NCI-H1105 treated with DMSO at 0.1 percent for 48 hours (cell line): ENCODE data around the gene SPO11.

Source experiments
- DNase-seq: peaks from one replicate; lab custom pipeline; 2025; lab: John Stamatoyannopoulos, UW

Gene SPO11

DNA sequence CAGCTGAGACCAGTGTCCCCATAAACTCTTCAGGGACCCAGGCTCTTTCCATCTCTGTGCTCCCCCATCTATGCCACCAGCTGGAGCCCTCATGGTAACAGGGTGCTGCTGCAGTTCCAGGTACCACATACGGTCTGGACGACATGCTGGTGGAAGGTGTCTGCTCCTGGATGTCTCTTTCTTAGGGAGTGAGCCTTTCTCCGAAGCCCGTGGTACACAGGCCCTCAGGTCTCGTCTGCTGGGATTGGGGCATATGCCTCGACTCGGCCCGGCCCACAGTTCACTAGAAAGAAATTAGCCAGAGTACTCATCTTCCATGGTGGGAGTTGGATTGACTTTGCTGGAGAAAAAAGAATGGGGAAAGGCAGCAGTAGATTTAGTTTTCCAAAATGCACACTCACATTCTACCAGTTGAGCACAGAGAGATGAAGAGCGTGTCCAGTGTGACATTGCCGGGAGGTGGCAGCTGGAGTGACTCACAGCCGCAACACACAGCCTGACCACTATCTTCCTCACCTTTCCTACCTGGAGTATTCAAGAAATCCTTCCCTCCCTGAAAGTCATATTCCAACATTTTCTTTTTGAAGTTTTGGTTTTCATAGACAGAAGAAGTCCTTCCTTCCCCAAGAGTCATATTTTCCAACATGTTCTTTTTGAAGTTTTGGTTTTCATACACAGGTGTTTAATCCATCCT is 18.6 kb upstream of the SPO11 start:
- no peak for DNase-seq

DNA sequence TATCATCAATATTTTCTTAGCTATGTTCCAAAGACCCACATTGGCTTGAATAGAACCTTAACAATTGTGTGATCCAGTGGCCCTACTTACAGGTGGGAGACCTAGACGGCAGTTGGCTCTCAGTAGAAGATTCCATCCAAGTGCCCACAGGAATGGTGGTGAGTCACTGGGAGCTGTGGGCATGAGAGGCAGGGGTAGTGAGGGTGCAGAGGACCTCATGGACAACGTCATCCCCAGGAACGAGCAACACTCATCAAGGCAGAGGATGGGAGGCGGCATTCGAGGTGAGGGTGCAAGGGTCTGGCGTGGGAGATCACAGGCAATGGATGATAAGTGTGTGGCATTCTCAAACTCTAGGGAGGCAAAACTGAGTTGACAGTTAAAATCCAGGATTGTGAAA is 17.5 kb upstream of the SPO11 start:
- DNase-seq = no peak

DNA sequence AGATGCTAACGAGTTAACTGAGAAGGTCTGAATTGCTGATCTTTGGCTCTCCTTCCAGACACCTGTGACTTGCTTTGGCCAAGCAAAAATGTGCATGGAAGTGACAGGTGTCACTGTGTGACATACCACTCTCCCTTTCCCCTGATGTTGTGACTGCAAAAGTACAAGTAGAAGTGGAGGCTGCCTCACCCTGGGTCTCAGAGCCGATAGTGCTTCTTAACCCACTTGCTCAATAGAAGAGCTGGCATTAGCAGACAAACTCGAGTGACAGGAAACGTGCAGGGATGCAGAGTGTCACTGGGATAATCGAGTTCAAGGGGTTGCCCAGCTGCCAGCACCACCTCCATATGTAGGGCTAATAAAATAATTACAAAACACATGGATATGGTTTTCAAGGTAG is 16.4 kb upstream of the SPO11 start:
- no peak for DNase-seq

DNA sequence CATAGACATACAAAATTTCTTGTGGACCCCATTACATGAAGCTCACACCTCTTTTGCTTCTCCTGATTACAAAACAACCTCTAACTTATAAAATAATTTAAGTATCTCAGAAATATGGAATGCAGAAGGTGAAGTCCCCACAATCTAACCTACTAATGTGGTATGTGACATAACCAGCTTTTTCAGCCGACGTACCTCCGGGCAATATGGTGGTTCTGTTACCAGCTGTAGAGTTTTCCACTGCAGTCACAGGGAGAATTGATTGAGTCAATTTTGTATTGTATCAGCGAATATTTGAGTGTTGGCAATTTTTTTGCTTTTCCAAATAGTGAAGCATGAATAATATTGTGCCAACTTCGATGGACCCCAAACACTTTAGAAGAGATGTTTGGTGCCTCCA is 15.7 kb upstream of the SPO11 start:
- DNase-seq = no peak

DNA sequence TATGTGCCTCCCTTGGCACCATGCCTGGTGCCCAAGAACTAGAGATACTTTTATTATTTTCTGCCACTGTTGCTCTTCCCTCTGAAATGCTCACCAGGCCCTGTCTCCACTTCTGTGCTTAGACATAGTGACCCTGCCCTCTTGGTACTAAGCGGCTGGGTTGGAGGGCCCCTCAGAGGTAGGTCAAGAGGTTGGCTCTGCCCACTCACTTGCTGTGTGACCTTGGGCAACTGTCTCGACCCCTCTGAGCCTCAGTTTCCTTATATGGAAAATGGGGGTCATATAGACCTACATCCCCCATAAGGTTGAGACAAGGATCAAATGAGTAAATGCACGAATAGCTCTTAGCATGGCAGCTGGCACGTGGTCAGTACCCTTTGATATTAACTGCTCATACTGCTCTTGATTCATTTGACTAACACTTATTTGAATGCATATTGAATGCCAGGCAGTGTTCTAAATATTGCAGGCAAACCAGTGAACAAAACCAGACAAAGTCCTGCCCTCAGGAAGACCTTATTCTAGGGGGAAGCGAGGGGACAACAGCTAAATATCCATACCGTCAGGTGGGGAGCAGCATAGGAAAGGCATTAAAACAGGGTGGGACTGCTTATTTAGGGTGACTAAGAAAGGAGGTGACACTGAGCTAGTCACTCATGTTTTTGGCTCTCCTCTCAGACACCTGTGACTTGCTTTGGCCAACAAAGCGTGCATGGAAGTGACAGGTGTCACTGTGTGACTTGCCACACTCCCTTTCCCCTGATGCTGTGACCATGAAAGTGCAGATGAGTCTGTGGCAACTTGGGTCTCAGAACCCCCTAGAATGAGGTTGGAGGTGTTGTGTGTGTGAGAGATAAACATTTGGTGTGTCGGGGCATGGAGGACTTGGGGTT is 14.3 kb upstream of the SPO11 start:
- DNase-seq = no peak

DNA sequence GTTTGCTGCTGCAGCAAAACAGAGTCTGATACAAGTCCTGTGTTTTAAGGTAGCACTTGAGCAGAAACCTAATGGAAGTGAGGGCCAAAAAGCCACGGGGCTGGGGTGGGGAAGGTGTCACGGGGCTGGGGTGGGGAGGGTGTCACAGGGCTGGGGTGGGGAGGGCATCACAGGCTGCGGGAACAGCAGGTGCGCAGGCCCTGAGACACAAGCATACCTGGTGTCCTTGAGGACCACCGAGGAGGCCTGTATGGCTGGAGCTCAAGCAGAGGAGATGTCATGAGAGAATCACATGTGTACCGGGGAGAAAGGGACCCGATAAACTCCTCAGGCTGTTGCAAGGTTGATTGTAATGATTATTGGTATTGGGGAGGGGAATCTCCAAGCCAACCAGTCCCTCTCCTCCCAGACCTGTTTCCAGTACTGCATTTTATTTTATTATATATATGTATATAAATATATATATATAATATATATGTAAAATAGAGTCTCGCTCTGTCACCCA is 13.6 kb upstream of the SPO11 start:
- DNase-seq = no peak

DNA sequence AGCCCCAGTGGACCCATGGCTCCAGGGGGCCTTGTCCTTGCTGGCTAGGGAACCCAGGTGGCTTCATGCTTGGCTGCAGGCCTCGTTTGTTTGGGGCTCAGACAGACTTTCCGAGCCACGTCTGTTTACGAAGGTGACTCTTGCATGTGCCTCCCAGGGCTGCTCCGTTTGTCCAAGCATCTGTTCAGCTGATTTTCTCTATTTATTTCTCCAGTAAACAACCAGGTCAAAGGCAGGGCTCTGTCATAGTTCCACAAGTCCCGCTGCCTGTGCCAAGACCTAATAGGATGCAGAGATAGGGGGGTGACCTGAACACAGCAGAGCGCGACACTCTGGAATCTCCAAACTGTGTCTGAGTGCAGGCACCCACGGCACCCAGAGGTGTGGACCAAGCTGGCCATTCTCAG is 12.8 kb upstream of the SPO11 start:
- no peak for DNase-seq

DNA sequence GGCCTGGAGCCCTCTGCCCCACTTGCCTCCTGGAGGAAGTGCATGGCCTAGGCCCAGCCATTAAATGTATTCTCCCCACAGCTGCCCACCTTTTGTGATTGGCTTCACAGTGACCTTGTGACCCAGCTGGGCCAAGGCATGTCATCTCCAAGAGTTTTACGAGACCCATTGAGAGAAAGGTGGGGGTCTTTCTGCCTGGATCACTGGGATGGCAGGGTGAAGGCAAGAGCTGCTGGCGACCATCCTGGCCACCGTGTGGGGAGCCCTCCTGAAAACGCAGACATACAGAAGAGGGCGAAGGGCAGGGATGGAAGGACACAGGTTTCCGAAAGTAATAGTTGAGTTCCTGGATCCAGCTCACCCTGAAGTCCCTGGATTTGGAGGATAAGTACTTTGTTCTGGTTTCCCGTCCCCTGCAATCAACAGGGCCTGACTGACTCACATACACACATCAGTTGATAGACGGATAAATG is 12.3 kb upstream of the SPO11 start:
- DNase-seq = no peak

DNA sequence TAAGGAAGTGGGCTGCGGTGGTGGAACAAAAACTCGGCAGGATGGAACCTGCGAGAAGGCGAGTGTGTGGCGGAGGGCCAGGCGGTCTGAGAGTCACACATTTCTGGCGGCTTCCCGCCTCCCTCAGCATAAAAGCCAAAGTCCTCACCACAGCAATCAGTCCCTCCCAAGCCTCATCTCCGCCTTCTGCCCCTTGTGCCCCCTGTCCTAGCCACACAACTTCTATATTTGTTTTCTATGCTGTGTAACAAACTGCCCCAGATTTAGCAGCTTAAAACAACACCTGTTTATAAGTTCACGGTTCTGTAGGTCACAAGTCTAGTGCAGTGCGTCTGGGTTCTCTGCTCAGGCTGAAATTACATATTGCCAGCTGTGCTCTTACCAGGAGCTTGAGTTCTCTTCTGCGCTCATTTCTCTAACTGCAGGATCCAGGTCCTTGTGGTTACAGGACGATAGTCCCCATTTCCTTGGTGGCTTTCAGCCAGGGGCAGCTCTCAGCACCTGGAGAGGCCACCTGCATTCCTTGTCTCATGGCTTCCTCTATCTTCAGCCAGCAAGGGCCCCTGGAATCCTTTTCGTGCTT is 11.7 kb upstream of the SPO11 start:
- DNase-seq = no peak

DNA sequence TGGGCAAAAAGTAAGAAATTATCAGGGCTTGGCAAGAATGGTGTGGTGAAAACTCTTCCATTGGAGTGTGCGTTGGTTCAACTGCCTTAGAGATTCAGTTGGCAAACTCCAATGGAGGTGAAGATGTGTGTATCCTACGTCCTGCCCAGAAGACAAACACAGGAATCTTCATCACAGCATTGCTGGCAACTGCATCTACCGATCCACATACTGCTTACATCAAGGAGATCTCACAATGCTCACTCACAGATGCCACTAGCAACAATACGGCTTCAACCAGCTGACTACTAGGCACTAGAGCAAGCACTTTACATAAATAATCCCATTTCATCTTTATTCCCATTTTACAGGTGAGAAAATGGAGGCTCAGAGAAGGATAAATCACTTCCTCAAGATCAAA is 10.0 kb upstream of the SPO11 start:
- DNase-seq = no peak

DNA sequence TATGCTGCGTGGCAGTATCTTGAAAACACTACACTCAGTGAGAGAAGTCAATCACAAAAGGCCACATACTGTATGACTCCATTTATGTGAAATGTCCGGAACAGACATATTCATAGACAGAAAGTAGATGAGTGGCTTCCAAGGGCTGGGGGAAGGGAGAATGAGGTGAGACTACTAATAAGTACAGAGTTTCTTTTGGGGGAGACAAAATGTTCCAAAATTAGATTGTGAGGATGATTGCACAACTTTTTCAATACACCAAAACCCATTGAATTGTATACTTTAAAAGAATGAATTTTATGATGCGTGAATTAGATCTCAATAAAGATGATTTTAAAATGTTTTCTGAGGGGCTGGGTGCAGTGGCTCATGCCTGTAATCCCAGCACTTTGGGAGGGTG is 9.2 kb upstream of the SPO11 start:
- DNase-seq = no peak

DNA sequence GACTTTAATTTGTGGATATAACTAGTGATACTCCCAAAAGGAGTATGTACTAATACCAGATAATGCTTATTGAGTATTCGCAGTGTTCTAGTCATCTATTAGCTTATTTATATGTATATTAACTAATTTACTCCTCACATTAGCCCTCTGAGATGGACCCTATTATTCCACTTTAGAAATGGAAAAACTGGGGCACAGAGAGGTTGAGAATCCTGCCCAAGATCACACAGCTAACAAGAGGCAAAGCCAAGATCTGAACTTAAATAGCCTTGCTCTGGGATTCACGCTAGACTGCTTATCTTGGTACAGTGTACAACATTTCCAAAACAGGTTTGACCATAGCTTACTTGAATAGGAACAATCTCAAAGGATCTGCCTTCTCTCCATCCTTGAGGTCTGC is 8.5 kb upstream of the SPO11 start:
- DNase-seq = no peak

DNA sequence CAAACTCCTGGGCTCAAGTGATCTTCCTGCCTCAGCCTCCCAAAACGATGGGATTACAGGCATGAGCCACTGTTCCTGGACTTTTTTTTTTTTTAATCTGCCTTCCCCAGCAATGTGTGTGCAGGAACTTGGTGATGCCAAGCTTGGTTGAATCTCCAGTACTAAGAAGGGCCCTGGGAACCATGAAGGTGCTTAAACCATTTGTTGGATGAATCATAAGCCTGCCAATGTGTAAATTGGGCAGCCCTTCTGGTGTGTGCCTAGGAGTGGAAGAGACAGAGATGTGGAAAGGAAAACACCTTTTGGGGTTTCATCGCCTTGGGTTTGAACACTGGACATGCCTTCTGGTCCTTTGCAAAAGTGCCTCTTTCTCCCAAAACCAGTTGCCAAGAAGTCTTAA is 7.1 kb upstream of the SPO11 start:
- no peak for DNase-seq

DNA sequence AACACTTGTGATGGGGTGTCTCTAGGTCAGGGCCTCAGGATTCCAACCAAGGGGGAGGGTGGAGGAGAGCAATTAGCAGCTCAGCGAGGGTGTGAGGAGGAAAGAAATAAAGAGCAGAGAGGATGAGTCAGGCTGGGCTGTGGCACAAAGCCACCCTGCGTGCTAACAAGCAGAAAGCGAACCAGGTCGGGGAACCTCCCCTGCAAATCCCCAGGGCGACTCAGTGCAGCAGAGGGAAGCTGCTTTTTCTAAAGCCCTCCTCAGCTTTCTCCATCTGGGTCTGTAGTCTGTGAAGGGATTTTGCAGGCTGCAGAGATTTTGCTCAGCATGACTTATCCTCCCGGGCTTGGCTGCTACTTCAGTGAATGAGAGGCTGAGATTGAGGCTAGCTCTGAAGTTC is 6.6 kb upstream of the SPO11 start:
- no peak for DNase-seq

DNA sequence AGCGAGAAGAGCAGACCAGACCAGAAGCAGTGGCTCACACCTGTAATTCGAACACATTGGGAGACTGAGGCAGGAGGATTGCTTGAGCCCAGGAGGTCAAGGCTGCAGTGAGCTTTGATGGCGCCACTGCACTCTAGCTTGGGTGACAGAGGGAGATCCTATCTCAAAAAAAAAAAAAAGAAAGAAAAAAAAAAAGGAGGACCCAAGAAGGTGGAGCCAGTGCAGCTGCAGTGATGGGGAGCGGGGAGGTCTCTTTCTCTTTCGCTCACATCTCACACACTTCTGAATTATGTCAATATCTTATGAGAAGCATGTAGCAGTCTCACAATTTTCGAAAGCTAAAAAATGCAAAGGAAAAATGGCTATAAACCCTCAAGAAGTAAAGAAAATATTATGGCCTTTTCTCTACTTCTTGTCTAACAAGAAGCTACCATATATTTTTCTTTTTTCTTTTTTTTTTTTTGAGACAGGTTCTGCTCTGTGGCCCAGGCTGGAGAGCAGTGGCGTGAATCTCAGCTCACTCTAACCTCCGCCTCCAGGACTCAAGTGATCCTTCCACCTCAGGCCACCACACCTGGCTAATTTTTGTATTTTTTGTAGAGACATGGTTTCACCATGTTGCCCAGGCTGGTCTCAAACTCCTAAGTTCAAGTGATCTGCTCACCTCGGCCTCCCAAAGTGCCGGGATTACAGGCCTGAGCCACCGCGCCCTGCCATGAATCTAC is 3.8 kb upstream of the SPO11 start:
- no peak for DNase-seq

DNA sequence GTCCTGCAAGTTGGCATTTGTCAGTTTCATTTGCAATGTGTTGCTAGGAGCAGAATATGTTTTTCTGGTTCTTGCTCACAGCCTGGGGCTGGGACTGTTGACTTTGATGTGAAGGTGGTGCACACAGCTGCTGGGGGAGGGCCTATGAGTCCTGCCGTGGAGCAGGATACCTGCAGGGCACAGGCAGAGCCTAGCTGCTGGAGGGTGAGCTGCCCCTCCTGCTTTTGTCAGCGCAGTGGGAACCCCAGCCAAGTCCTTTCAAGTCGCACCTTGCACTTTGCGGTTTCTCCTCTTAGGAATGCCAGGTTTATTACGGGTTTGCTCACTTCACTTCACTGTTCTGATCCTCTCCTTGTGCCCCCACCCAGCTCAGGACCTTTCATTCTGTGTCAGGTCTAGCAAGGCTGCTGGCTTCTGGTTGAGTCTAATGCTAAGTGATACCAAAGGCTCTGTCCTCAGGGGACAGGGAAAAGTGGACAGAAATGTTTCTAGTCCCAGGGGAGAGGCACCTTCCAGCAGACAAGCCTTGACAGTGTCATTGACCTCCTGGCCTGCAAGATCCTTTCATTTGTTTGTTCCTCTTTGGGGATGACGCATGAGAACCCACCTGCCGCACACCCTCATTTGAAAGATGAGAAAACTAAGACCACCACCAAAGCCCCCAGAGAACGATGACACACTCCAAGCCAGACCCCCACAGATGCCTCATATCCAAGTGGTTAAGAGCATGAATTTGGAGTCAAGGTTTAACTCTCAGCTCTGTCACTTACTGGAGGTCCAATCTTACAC is 2.7 kb upstream of the SPO11 start:
- peak; percentile 29 for DNase-seq

DNA sequence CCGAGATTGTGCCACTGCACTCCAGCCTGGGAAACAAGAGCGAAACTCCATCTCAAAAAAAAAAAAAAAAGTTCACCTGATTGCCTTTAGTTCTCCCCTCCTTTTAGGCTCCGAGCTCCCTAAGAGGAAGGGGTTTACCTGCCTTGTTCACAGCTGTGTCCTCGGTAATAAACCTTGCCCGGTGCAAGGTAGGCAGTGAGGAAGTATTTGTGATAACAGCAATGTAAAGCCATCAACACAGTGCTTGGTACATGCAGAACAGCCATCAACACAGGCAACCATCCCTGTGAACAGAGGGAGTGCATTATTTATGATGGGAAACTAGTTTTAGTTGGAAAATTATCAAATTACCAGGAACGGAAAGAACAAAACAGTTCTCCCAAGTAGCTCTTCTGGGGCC is 1.8 kb upstream of the SPO11 start:
- DNase-seq = no peak

DNA sequence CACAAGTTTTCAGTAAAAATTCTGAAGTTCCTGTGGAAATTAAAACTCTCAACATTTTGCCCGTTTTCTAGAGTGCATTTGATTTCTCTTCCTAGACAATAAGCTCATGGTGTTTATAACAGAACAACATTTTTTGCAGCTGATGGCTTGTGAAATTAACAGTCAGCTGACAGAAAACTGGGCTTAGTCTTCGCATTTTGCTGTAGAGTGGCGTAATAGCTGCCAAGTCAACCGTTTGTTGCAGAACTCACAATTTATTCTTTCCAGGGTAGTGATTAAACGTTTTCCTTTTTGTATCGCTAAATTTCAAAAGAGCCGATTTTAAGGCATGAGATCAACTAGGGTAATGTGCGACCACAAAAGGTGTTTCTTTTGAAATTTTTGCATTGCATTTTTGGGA is 1.4 kb downstream of the SPO11 start:
- no peak for DNase-seq

DNA sequence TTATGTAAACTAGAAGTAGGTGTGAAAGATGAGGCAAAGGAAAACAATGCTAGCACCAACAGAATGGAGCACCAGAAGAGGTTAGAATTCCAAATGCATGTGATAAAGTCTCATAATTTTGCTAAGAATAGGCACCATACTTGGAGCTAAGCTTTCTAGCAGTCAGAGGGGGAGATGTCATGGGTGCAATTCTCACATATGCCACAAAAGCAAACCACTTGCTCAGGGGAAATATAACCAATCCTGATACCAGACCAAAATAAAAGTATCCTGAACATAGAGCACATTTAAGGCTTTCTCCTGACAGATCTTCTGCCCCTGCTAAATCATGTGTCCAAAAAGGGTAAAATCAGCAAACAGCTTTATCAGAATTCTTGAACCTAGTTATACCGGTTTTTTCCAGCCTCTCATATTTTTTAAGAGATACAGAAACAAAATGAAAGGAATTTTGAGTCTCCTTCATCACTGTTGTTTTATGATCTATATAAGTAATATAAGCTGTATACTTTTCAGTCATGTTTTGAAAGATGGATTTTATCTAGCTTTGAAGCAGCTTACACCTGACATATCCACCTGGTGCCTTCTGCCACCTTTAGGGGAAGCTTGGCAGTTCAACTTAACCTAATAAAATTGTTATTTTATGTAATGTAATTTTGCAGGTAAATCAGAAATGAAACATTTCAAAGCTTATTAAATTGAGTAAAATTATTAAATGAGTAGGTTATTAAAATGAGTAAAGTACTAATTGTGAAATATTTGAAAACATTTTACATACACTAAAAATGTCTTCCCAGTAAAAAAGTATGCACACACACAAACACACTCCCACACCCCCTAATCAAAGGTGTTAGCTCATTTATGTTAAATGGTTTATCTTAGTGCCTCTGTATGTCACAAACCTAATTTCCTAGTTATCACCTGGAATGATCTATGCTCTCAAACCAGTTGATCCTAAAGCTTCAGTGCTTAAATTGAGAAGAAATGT is 2.8 kb downstream of the SPO11 start:
- peak; percentile 33 for DNase-seq

DNA sequence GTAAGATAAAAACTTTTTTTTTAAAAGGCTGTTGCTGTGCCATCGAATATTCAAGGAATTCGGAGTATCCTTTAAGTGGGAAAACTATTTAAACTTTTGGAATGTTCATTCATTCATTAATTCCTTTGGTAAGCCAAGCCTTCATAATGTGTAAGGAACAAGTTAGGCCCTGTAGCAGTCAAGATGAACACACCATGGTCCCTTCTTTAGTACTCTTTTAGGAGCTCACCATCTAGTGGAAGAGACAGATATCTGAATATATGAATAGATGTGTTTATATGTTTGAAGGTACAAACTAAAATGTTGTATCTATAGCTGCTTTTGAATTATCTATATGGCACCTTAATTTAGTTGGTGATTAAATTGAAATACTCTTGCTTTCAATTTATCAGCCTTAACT is 5.8 kb downstream of the SPO11 start:
- DNase-seq = no peak
